ENCODE data around the gene RBM12. TPM values are rescaled to one million over a fixed set of nuclear protein-coding genes. Genes with fewer than 3 reads are reported as not detected.

RBM12 gene
- total RNA-seq, 6 experiments from 2014 or later, result 13.3 to 32.8 (median 21.0) TPM

- 55% methylated on average over 2 of the region's 2 CpGs for WGBS (ENCODE audit: insufficient coverage, low coverage, low lambda C conversion rate, missing lambda C conversion rate)
- TF ChIP-seq POLR2A (IDR thresholded peaks at IDR 0.05) (no peak), CTCF (IDR thresholded peaks at IDR 0.05) (no peak)
- intact Hi-C loops (cut with DNase I), result no loop called here
- ATAC-seq (no peak), DNase-seq (no peak)
- Histone ChIP-seq H3K4me3 (no peak overlapping the region), H3K9me3 (no peaks in the 10 kb centered on the region), H3K27me3 (no peaks in the 10 kb centered on the region), H3K27ac (no peak overlapping the region), H3K4me1 (peaks cover 0 to 17% (median 5%) of the 10 kb centered on the region in 4 donors), H3K36me3 (no peaks in the 10 kb centered on the region)
Measured at GRCh38 chr20:35638751-35639150, 25.9 kb downstream of the RBM12 start.

- TF ChIP-seq POLR2A (IDR thresholded peaks at IDR 0.05) (no peak), CTCF (IDR thresholded peaks at IDR 0.05) (no peak)
- Histone ChIP-seq H3K4me3 (no peak overlapping the region), H3K36me3 (no peaks in the 10 kb centered on the region), H3K27me3 (no peaks in the 10 kb centered on the region), H3K27ac (no peak overlapping the region), H3K9me3 (no peaks in the 10 kb centered on the region), H3K4me1 (peaks cover 0 to 17% (median 5%) of the 10 kb centered on the region in 4 donors)
- ATAC-seq (no peak), DNase-seq (no peak)
- WGBS (ENCODE audit: insufficient coverage, low coverage, low lambda C conversion rate, missing lambda C conversion rate), result 97% methylated on average over 4 of the region's 6 CpGs
- intact Hi-C loops (cut with DNase I), result no loop called here
Measured at GRCh38 chr20:35637276-35637675, 27.4 kb downstream of the RBM12 start.

GRCh38 chr20:35636095-35636494, 28.6 kb downstream of the RBM12 start:
- no peak for DNase-seq
- H3K9me3 ChIP-seq, result no peaks in the 10 kb centered on the region
- no peak for TF ChIP-seq POLR2A (IDR thresholded peaks at IDR 0.05)
- no peak for TF ChIP-seq CTCF (IDR thresholded peaks at IDR 0.05)
- H3K27me3 ChIP-seq, result no peaks in the 10 kb centered on the region
- 73% methylated on average over 2 of the region's 2 CpGs for WGBS (ENCODE audit: insufficient coverage, low coverage, low lambda C conversion rate, missing lambda C conversion rate)
- peaks cover 0 to 17% (median 5%) of the 10 kb centered on the region in 4 donors for H3K4me1 ChIP-seq
- H3K4me3 ChIP-seq, result no peak overlapping the region
- H3K27ac ChIP-seq, result no peak overlapping the region
- H3K36me3 ChIP-seq, result peaks cover 0 to 5% (median 0%) of the 10 kb centered on the region in 4 donors
- ATAC-seq, result peak; percentile 36 to 60 (median 40)
- intact Hi-C loops (cut with DNase I), result no loop called here

- Histone ChIP-seq H3K4me3 (no peak overlapping the region), H3K27ac (no peak overlapping the region), H3K27me3 (no peaks in the 10 kb centered on the region), H3K36me3 (peaks cover 0 to 10% (median under 1%) of the 10 kb centered on the region in 4 donors), H3K4me1 (peaks cover 0 to 17% (median 5%) of the 10 kb centered on the region in 4 donors), H3K9me3 (no peaks in the 10 kb centered on the region)
- no peak for DNase-seq
- 92% methylated on average over 4 of the region's 4 CpGs for WGBS (ENCODE audit: insufficient coverage, low coverage, low lambda C conversion rate, missing lambda C conversion rate)
- ATAC-seq, result peak in 1 of 4 donors; percentile 14
- TF ChIP-seq CTCF (IDR thresholded peaks at IDR 0.05) (no peak), POLR2A (IDR thresholded peaks at IDR 0.05) (no peak)
- intact Hi-C loops (cut with DNase I), result no loop called here
Measured at GRCh38 chr20:35635652-35636051, 29.0 kb downstream of the RBM12 start.

All from right lobe of liver (tissue), 6 donors.